ENCODE measurements around the gene LNPEP. TPM values are rescaled to one million over a fixed set of nuclear protein-coding genes. Genes with fewer than 3 reads are reported as not detected.

LNPEP gene
- total RNA-seq, 1 donor from 2014 or later = 30.3 TPM

DNA sequence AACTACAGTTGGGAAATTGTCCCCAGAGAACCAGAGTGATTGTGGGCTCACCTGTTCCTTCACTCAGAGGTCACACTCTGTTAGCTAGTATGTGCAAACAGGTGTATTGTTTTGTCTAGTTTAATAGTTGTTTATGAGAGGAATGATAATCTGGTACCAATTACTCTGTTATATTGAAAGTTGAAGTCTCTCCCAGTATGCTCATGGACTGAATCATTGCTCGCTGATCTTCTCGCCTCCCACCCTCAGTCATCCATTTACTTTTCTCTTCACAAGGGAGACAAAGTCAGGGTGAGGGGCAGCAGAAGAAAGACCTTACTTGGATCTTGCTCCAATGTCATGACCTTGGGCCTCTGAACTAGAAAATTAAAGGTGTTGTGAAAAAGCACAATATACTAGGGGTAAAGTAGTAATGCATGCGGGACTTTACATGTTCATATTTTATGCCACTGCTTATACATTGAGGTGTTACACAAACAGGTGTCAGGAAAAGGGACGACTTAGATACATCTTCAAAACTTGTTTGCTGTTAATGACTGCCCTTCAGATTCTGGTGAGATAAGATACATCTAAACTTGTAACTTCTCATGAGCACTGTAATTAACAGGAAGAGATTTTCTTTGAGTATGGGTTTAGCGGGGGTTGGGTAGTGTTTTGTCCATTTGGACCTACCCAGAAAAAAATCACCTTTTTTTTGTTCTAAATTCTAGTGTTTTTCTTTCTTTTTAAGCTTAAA, 36.9 kb downstream of the LNPEP start:
- TF ChIP-seq, protein P1, sequence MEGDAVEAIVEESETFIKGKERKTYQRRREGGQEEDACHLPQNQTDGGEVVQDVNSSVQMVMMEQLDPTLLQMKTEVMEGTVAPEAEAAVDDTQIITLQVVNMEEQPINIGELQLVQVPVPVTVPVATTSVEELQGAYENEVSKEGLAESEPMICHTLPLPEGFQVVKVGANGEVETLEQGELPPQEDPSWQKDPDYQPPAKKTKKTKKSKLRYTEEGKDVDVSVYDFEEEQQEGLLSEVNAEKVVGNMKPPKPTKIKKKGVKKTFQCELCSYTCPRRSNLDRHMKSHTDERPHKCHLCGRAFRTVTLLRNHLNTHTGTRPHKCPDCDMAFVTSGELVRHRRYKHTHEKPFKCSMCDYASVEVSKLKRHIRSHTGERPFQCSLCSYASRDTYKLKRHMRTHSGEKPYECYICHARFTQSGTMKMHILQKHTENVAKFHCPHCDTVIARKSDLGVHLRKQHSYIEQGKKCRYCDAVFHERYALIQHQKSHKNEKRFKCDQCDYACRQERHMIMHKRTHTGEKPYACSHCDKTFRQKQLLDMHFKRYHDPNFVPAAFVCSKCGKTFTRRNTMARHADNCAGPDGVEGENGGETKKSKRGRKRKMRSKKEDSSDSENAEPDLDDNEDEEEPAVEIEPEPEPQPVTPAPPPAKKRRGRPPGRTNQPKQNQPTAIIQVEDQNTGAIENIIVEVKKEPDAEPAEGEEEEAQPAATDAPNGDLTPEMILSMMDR (IDR thresholded peaks at IDR 0.05; ENCODE audit: insufficient read depth, low read length, severe bottlenecking) = no peak
- FAIRE-seq (no peak), DNase-seq (ENCODE audit: low read depth) (no peak)
- no peaks in the 10 kb centered on the region for H3K27me3 ChIP-seq (ENCODE audit: control insufficient read depth, insufficient read depth, low read length)
- H3K4me3 ChIP-seq (ENCODE audit: low read depth, low read length) = no peak overlapping the region
- no peaks in the 10 kb centered on the region for H3K36me3 ChIP-seq (ENCODE audit: control insufficient read depth, insufficient read depth, low read length)

DNA sequence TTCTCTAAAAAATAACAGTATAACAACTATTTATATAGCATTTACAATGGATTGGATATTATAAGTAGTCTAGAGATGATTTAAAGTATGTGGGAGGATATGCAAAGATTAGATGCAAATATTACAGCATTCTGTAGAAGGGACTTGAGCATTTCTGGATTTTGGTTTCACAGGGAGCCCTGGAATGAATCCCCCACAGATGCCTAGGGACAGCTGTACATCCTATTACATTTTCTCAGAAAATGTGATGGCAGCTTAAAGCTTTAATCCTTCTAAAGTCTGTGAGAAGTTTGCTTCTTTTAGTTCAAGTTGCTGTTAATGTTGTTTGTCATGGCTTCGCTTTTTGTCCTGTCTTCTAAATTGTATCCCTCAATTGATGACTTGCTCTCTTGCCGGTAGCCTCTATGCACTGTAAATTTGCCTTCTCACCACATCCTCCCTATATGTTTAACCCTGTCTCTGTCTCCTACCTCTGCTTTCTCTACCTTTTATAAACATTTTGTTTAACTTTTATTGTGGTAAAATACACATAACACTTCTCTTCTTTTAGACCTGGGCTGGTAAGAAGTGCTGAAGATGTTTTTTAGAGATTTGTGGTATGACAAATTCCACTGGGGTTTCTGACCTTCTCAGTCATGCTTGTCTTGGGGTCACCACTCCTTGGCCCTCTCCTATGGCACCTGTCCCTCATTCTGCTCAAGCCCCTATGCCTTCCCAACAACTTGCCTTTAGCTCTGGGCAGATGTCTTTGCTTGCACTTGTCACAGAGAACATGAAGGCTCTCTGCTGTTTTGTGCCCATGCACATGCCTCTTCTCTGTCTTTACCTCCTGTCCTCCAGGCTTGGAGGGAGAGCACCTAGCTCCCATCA, 37.9 kb downstream of the LNPEP start:
- no peak for FAIRE-seq
- no peaks in the 10 kb centered on the region for H3K27me3 ChIP-seq (ENCODE audit: control insufficient read depth, insufficient read depth, low read length)
- H3K36me3 ChIP-seq (ENCODE audit: control insufficient read depth, insufficient read depth, low read length) = no peaks in the 10 kb centered on the region
- TF ChIP-seq, protein P1 (IDR thresholded peaks at IDR 0.05; ENCODE audit: insufficient read depth, low read length, severe bottlenecking) = no peak
- DNase-seq (ENCODE audit: low read depth) = no peak
- H3K4me3 ChIP-seq (ENCODE audit: low read depth, low read length) = no peak overlapping the region

DNA sequence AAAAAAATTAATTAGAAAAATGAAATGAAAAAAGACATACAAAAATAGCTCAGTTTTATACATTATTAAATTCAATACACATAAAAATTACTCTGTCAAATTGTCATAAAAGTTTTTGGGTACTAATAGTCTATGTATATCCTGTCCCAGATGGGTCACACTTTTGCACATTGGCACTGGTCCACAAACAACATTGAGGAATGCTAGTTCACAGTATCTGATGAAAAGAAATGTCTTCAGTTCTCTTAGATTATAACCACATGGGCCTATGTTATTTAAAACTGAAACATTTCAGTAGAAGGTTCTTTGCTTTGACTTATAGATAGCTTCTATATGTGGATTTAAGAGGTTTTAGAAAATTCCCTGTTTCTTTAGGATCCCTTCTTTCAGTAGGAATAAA, 39.8 kb downstream of the LNPEP start:
- FAIRE-seq = no peak
- H3K27me3 ChIP-seq (ENCODE audit: control insufficient read depth, insufficient read depth, low read length) = no peaks in the 10 kb centered on the region
- H3K36me3 ChIP-seq (ENCODE audit: control insufficient read depth, insufficient read depth, low read length) = peaks cover 5% of the 10 kb centered on the region
- no peak overlapping the region for H3K4me3 ChIP-seq (ENCODE audit: low read depth, low read length)
- no peak for DNase-seq (ENCODE audit: low read depth)
- TF ChIP-seq, protein P1 (IDR thresholded peaks at IDR 0.05; ENCODE audit: insufficient read depth, low read length, severe bottlenecking) = no peak

DNA sequence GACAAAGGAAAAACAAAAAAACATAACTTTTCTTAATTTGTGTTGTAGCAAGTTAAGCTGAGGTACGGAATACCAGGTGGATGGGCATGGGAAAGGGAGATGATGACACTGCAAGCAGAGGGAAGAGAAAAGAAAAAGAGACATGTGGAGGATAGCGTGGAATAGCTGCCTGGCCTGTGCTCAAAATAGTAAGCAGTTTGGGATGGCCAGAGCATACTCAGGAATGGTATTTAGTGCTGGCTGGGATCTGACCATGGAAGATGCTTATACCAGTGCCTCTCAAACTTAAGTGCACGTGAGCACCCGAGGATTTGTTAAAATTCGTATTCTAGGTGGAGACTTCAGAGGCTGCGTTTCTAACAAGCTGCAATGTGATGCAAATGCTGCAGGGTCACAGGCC, 41.3 kb downstream of the LNPEP start:
- DNase-seq (ENCODE audit: low read depth) (no peak), FAIRE-seq (no peak)
- Histone ChIP-seq H3K4me3 (ENCODE audit: low read depth, low read length) (no peak overlapping the region), H3K36me3 (ENCODE audit: control insufficient read depth, insufficient read depth, low read length) (peaks cover 5% of the 10 kb centered on the region), H3K27me3 (ENCODE audit: control insufficient read depth, insufficient read depth, low read length) (no peaks in the 10 kb centered on the region)
- TF ChIP-seq, protein P1 (IDR thresholded peaks at IDR 0.05; ENCODE audit: insufficient read depth, low read length, severe bottlenecking) = no peak

DNA sequence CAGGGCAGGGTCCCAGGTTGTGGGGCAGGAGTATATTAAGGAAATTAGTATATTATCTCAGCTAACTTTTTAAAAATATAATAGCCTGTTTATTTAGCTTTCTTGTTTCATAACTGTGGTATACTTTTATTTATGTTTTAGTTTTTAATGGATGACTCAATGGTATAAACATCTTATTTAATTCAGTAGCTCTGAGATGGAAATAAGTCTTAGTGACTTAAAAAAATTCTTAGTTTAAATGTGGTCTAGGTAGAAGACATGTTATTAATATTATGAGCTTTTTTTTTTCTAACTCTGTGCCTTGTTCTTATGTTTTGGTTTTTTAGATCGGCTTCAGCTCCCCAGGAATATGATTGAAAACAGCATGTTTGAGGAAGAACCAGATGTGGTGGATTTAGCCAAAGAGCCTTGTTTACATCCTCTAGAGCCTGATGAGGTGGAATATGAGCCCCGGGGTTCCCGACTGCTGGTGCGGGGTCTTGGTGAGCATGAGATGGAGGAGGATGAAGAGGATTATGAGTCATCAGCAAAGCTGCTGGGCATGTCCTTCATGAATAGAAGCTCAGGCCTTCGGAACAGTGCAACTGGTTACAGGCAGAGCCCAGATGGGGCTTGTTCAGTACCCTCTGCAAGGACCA, 43.1 kb downstream of the LNPEP start:
- TF ChIP-seq, protein P1 (IDR thresholded peaks at IDR 0.05; ENCODE audit: insufficient read depth, low read length, severe bottlenecking) = no peak
- Histone ChIP-seq H3K36me3 (ENCODE audit: control insufficient read depth, insufficient read depth, low read length) (peaks cover 5% of the 10 kb centered on the region), H3K4me3 (ENCODE audit: low read depth, low read length) (no peak overlapping the region), H3K27me3 (ENCODE audit: control insufficient read depth, insufficient read depth, low read length) (no peaks in the 10 kb centered on the region)
- no peak for FAIRE-seq
- no peak for DNase-seq (ENCODE audit: low read depth)

Measured in bronchial epithelial cell (primary cell).